Esophagus squamous epithelium (tissue), 4 donors: ENCODE results near the gene NXT1.

Experiments
- POLR2A ChIP-seq, 4 donors: fragments of 450-650 bp; IDR thresholded peaks; one replicate each; pipeline ENCODE4 v1.6.1; 2017; ENCODE audit warnings: antibody characterized with exemption in 4 of 4, mild to moderate bottlenecking in 4 of 4, moderate library complexity in 3 of 4
- TF ChIP-seq, protein P1 (sequence below), 6 experiments: fragments of 450-650 bp in 4 of 6; fragments of 200-600 bp in 2 of 6; sonication (generic) in 2 of 6; IDR thresholded peaks; one replicate each; pipeline ENCODE4 v1.5.1; 2016 to 2019; ENCODE audit warnings: antibody characterized with exemption in 6 of 6, mild to moderate bottlenecking in 4 of 6, moderate library complexity in 4 of 6

DNA sequence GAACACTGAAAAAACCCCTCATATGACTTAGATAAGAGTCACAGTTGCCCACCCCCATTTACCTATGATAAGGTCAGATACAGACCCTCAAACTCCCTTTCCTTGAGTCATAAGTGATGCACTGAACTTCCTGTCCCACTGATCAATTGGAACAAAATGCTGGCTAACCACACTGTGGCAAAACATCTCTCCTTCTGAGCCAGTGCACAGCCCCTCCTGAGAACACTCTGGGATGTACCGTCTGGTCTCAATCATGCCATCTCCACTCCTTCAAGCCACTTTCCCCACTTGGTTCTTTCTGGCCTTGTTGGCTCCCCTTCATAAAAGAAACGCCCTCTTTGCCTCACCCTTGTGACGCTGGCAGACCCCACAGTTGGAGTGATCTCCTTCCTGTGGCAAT lies 42.6 kb upstream of the NXT1 start:
- TF ChIP-seq, protein P1, sequence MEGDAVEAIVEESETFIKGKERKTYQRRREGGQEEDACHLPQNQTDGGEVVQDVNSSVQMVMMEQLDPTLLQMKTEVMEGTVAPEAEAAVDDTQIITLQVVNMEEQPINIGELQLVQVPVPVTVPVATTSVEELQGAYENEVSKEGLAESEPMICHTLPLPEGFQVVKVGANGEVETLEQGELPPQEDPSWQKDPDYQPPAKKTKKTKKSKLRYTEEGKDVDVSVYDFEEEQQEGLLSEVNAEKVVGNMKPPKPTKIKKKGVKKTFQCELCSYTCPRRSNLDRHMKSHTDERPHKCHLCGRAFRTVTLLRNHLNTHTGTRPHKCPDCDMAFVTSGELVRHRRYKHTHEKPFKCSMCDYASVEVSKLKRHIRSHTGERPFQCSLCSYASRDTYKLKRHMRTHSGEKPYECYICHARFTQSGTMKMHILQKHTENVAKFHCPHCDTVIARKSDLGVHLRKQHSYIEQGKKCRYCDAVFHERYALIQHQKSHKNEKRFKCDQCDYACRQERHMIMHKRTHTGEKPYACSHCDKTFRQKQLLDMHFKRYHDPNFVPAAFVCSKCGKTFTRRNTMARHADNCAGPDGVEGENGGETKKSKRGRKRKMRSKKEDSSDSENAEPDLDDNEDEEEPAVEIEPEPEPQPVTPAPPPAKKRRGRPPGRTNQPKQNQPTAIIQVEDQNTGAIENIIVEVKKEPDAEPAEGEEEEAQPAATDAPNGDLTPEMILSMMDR (IDR thresholded peaks at IDR 0.05) = no peak
- TF ChIP-seq POLR2A (IDR thresholded peaks at IDR 0.05) = no peak
